NCI-H1092 (cell line): Measurements from ENCODE around the gene OTUD4.
"Not testable (repeated sequence)": the region's sequence is repeated elsewhere in the genome, so short reads cannot be mapped to it uniquely, and the experiment has no call there.

Source experiments
- DNase-seq: peaks from one replicate; lab custom pipeline; 2025; lab: John Stamatoyannopoulos, UW

Gene OTUD4

DNA sequence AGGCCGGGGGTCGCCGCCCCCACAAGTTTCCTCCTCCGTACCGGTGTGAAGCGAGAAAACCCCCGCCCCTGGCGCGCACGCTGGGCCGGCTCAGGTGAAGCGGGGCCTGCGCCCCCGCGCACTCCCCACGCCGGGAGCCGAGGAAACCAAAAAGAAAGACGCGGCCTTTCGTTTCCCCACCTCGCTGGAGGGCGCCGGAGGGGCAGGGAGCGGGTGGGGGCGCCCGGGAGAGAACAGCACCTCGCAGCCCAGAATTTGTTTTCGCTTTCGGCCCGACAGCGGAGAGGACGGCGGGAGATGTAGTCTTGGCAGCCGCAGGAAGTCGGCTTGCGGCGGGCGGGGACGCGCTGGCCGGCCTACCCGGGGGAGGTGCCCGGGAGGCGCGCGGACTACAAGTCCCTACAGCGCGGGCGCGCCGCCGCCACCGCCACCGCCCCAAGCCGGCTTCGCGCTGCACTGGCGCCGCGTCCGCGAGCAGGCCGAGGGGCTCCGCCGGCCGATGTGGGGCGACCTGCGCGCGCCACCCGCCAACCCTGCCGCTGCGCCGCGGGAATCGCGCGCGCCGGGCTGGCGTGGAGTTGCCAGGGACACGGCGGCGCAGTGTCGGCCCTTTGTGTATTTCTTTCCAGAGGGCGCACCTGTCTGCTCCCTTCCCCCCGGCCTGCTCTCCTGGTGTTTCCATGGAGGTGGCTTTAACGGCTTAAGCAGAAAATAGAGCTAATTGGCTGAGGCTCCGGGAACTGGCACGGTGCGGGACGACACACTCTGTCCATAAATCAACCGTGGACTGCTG lies at the start of gene OTUD4:
Gene OTUD4, minus strand, starts transcription at position 292 of the 793 bp plus-strand sequence. CDS start 616 bp downstream, outside the sequence.
- DNase-seq: peak; percentile 97

GRCh38 chr4:145223228-145223627 lies 42.8 kb upstream of the OTUD4 start:
- not testable (repeated sequence) for DNase-seq

DNA sequence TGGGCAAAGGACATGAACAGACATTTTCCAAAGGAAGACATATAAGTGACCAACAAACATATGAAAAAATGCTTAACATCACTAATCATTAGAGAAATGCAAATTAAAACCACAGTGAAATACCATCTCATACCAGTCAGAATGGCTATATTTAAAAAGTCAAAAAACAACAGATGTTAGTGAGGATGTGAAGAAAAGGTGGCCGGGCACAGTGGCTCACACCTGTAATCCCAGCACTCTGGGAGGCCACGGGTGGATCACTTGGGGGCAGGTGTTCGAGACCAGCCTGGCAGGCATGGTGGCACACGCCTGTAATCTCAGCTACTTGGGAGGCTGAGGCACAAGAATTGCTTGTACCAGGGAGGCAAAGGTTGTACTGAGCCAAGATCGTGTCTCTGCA lies 41.1 kb upstream of the OTUD4 start:
- not testable (repeated sequence) for DNase-seq

GRCh38 chr4:145219090-145219489 lies 38.7 kb upstream of the OTUD4 start:
- no peak for DNase-seq

- DNase-seq: no peak
These were observed 37.9 kb upstream of the OTUD4 start for GRCh38 chr4:145218251-145218650.

DNA sequence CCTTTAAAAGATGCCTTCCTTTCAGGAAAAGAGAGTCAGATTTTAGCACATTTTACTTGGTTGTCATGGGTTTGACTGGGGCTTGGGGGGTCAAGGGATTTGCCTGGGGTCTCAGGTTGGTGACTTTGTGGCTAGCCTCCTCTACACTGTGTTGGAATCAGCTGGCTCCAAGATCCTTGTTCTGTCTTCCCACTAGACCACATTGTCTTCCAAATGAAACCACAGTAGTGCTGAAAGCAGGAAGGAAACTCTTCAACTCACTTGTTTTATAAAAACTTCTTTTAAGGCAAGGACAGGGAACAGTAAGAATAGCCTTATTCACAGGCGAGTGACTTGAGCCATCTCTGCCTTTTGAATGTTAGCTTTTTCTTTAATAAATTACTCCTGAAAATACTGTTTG lies 37.0 kb upstream of the OTUD4 start:
- no peak for DNase-seq

GRCh38 chr4:145216535-145216934 lies 36.1 kb upstream of the OTUD4 start:
- no peak for DNase-seq

DNA sequence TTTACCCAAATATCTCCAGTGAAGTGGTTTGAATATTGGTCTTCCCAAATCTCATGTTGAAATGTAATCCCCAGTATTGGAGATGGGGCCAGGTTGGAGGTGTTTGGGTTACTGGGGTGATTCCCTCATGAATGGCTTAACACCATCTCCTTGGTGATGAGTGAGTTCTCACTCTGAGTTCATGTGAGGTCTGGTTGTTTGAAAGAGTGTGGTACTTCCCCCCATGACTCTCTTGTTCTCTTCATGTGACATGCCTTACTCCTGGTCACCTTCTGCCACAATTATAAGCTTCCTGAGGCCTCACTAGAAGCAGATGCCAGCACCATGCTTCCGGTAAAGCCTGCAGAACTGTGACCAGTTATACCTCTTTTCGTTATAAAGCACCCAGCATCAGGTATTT lies 32.9 kb upstream of the OTUD4 start:
- DNase-seq: no peak

GRCh38 chr4:145207934-145208333 lies 27.5 kb upstream of the OTUD4 start:
- DNase-seq: no peak

- DNase-seq: no peak
These were observed 23.0 kb upstream of the OTUD4 start for GRCh38 chr4:145203410-145203809.

- DNase-seq: no peak
These were observed 20.0 kb upstream of the OTUD4 start for GRCh38 chr4:145200366-145200765.

GRCh38 chr4:145199051-145199716 lies 18.8 kb upstream of the OTUD4 start:
- DNase-seq: no peak

GRCh38 chr4:145196747-145197146 lies 16.4 kb upstream of the OTUD4 start:
- no peak for DNase-seq

DNA sequence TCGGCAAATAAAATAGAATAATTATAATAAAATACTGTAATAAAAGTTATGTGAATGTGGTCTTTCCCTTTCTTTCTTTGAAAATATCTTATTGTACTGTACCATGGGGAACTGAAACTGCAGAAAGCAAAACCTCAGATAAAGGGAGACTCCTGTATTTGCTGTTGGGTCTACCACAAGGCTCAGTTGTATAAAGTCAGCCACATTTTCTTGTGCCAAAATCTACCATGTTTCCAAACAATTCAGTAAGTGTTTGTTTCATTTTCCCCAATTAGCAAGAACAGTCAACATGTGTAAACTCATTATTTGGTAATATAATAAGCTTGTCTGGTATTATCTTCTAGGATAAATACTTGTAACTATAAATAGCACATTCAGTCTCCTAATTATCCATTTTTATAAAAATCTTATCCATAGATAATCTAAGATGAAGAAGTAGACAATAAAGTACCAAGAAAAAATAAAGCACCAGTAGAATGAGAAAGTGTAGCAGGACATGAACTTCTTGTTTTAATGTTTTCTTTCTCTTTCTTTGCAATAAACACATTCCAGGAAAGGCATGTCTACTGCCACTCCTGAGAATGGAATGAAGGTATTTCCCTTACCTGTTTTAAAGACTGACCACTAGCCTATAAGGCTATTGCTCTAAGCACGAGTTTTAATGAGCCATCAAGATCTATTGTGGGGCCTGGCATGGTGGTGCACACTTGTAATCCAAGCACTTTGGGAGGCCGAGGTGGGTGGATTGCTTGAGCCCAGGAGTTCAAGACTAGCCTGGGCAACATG lies 15.0 kb upstream of the OTUD4 start:
- DNase-seq: no peak

DNA sequence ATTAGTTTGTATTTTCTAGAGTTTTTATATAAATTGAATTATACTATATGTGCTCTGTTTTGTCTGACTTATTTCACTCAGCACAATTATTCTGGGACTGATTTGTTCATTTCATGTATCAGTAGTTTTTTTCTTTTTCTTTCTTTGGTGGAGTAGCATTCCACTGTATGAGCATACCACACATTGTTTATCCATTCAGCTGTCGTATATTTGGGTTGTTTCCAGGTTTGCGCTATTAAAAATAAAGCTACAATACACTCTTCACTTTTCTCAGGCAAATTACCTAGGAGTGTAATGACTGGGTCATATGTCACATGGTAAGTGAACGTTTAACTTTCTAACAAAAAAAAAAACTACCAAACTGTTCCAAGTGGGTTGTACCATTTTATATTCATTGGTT lies 9.6 kb upstream of the OTUD4 start:
- no peak for DNase-seq

- no peak for DNase-seq
These were observed 6.3 kb upstream of the OTUD4 start for GRCh38 chr4:145186729-145187128.

DNA sequence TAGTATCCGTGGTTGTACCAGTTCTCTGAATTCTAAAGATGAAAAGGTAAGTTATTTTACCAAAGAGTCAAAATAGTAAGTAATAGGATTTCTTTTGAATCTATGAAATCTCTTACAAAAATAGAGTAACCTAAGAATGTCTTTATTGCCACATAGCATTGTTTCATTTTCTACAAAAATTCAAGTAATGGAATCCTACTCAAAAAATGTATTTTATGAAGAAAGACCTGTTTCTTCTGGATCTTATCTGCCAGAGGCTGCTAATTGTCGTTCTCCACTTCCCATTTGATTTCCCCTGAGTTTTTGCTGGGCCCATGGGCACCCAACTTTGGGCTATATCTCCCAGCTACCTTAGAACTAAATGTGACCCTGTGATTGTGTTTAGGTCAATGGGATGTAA lies 3.2 kb upstream of the OTUD4 start:
- DNase-seq: no peak

- no peak for DNase-seq
These were observed 2.6 kb upstream of the OTUD4 start for GRCh38 chr4:145183023-145183422.

DNA sequence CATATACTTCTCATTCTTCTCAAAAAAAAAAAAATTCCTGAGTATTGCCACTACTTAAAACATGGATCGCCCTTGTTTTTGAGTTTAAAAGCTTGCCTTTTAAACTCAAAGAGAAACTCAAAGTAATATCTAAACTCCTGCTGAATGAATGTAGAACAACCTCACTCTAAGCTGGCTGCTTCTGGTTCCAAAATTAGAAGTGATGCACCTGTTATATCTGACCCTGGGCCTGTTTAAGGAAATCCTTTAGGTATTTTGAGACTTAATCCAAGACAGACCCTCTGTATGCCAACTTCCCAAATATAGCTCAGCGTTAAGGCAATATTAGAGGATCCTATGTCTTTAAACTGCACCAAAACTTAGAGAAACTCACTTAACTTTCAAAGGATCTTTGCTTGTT lies 1.8 kb upstream of the OTUD4 start:
- DNase-seq: no peak

DNA sequence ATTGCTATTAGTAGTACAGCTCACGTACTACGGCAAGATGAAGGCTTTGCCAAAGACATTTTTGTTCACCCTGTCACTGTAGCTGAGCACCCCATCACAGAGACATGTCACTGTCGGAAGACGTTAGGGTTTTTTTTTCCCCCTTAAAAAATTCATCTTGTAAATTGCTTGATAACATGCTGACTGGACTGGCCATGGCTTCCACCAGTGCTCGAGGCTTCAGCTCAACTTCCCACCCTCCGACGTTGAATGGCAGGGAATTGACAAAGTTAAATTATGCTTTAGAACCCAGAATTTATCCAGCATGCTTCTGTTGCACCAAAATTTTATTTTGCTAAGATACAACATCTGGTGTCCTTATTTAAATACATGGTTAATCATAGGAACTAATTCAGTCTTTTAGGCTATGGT lies 707 bp upstream of the OTUD4 start:
- no peak for DNase-seq

DNA sequence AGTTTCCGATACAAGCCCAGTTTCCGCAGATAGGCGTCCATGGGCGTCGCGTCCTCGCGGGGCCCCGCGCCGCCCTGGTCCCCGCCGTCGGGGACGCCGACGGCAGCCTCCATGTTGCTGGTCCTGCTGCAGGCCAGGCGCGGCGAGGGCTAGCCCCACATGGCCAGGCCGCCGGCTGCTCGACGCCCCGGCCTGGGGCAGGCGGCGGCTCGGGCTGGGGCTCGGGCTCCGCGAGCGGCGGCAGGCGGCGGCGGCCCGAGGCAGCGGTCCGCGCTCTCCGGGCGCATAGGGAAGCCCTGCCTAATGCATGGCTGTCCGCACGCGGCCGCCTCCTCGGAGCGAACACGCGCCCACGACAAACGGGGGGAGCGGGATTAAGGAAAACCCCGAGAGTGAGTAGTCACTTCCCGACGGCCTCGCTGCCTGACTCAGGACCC lies 510 bp downstream of the OTUD4 start:
- not testable (repeated sequence) for DNase-seq

DNA sequence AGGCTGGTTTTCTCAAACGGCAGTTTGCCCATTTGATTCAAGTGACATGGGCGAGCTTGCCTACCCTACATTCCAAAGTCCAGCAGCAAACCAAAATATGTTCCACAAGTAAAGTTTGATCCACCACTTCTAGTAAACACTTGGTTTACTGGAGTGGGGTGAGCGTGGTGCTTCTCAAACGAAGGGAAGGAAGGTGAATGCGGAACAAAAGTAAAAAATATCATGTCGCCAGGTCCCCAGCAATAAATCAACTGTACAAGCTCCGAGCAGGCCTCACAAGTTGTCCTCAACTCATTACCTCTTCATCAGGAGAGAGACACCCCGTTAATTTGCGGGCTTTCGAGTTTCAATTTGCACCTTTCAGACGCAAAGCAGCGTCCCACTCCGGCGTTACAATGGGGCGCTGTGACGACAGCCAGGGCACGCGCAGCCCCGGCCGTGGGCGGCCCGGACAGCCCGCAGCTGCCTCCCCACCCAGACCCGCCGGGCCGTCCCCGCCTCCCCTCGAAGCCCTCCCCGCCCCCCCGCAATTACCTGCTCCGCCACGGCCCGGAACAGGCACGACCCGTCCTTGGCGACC lies 1.0 kb downstream of the OTUD4 start:
- DNase-seq: no peak
